Naive B cell (primary cell): ENCODE data around the gene TUB. TPM values are rescaled to one million over a fixed set of nuclear protein-coding genes. Genes with fewer than 3 reads are reported as not detected.

Experiments used
- ATAC-seq, 2 donors: fragments of 150-1000 bp; cut with Tn5 transposase; 2 replicates each; pipeline ENCODE4 v1.10.0; 2021; ENCODE audit warnings: low read depth in 2 of 2, mild to moderate bottlenecking in 2 of 2, moderate library complexity in 2 of 2
- DNase-seq: peaks from one replicate; pipeline ENCODE4 v3.0.0; 2022
- H3K27ac Mint-ChIP-seq, 6 donors: one replicate each; pipeline ENCODE4 v1.8.0; 2020 to 2022; ENCODE audit warnings: mild to moderate bottlenecking in 6 of 6, mixed read lengths in 6 of 6, moderate library complexity in 5 of 6, inconsistent platforms in 2 of 6
- H3K27me3 Mint-ChIP-seq, 3 donors: one replicate each; pipeline ENCODE4 v1.8.0; 2021 to 2022; ENCODE audit warnings: mixed read lengths in 3 of 3, mild to moderate bottlenecking in 1 of 3
- H3K36me3 Mint-ChIP-seq, 2 donors: one replicate each; pipeline ENCODE4 v1.8.0; 2020 to 2022; ENCODE audit warnings: mixed read lengths in 2 of 2, inconsistent platforms in 1 of 2, mild to moderate bottlenecking in 1 of 2
- H3K4me1 Mint-ChIP-seq, 3 donors: one replicate each; pipeline ENCODE4 v1.8.0; 2020 to 2022; ENCODE audit warnings: mixed read lengths in 3 of 3, inconsistent platforms in 1 of 3, mild to moderate bottlenecking in 1 of 3, moderate library complexity in 1 of 3
- H3K4me3 Mint-ChIP-seq, 8 donors: one replicate each; pipeline ENCODE4 v1.8.0; 2020 to 2022; ENCODE audit warnings: mild to moderate bottlenecking in 8 of 8, mixed read lengths in 8 of 8, moderate library complexity in 8 of 8, inconsistent platforms in 2 of 8
- H3K9me3 Mint-ChIP-seq, 7 donors: one replicate each; pipeline ENCODE4 v1.8.0; 2020 to 2022; ENCODE audit warnings: mixed read lengths in 7 of 7, mild to moderate bottlenecking in 5 of 7, inconsistent platforms in 2 of 7, moderate library complexity in 1 of 7
- polyA plus RNA-seq, 6 donors: library from polyadenylated mRNA; unstranded; fragments of 300-500 nt; fragmentation: Illumina TruSeq; gene quantifications; one replicate each; pipeline ENCODE4 v1.2.3, GENCODE V29; 2021; ENCODE audit warnings: low read depth in 6 of 6

Gene TUB
- polyA plus RNA-seq, 6 donors from 2014 or later: 0.05 to 0.12 (median 0.11) TPM; not detected in 3

- DNase-seq (no peak), ATAC-seq (no peak)
- Mint-ChIP-seq H3K36me3 (no peaks in the 10 kb centered on the region), H3K27ac (no peak overlapping the region), H3K4me3 (no peak overlapping the region), H3K27me3 (peaks cover 11 to 39% (median 19%) of the 10 kb centered on the region in 3 donors), H3K4me1 (no peaks in the 10 kb centered on the region), H3K9me3 (no peaks in the 10 kb centered on the region)
Measured at GRCh38 chr11:8058216-8058615, 22.8 kb upstream of the TUB start.

GRCh38 chr11:8059030-8059429 is 22.0 kb upstream of the TUB start:
- Mint-ChIP-seq H3K27me3 (peaks cover 11 to 38% (median 19%) of the 10 kb centered on the region in 3 donors), H3K4me3 (no peak overlapping the region), H3K4me1 (no peaks in the 10 kb centered on the region), H3K36me3 (no peaks in the 10 kb centered on the region), H3K9me3 (no peaks in the 10 kb centered on the region), H3K27ac (peak overlapping the region in 1 of 6 donors; percentile 39)
- DNase-seq (no peak), ATAC-seq (no peak)

- Mint-ChIP-seq H3K27ac (no peak overlapping the region), H3K4me1 (no peaks in the 10 kb centered on the region), H3K9me3 (no peaks in the 10 kb centered on the region), H3K36me3 (no peaks in the 10 kb centered on the region), H3K27me3 (peaks cover 6 to 33% (median 17%) of the 10 kb centered on the region in 3 donors), H3K4me3 (no peak overlapping the region)
- DNase-seq (no peak), ATAC-seq (no peak)
Measured at GRCh38 chr11:8059571-8060011, 21.4 kb upstream of the TUB start.

GRCh38 chr11:8060146-8060719 is 20.8 kb upstream of the TUB start:
- Mint-ChIP-seq H3K36me3 (no peaks in the 10 kb centered on the region), H3K4me1 (no peaks in the 10 kb centered on the region), H3K9me3 (no peaks in the 10 kb centered on the region), H3K27me3 (peaks cover 7 to 26% (median 10%) of the 10 kb centered on the region in 3 donors), H3K27ac (no peak overlapping the region), H3K4me3 (no peak overlapping the region)
- DNase-seq (no peak), ATAC-seq (no peak)

- ATAC-seq (no peak), DNase-seq (no peak)
- Mint-ChIP-seq H3K4me1 (no peaks in the 10 kb centered on the region), H3K4me3 (no peak overlapping the region), H3K36me3 (no peaks in the 10 kb centered on the region), H3K27ac (no peak overlapping the region), H3K27me3 (peaks cover 6 to 25% (median 10%) of the 10 kb centered on the region in 3 donors), H3K9me3 (no peaks in the 10 kb centered on the region)
Measured at GRCh38 chr11:8060801-8061554, 20.0 kb upstream of the TUB start.

GRCh38 chr11:8061555-8062428 is 19.2 kb upstream of the TUB start:
- ATAC-seq (no peak), DNase-seq (no peak)
- no peaks in the 10 kb centered on the region for H3K9me3 Mint-ChIP-seq
- H3K27me3 Mint-ChIP-seq: peaks cover 5 to 30% (median 6%) of the 10 kb centered on the region in 3 donors
- H3K36me3 Mint-ChIP-seq: no peaks in the 10 kb centered on the region
- no peaks in the 10 kb centered on the region for H3K4me1 Mint-ChIP-seq
- peak overlapping the region in 1 of 6 donors; percentile 19 for H3K27ac Mint-ChIP-seq
- H3K4me3 Mint-ChIP-seq: no peak overlapping the region

GRCh38 chr11:8062781-8063257 is 18.2 kb upstream of the TUB start:
- no peak overlapping the region for H3K4me3 Mint-ChIP-seq
- ATAC-seq: no peak
- no peak for DNase-seq
- no peaks in the 10 kb centered on the region for H3K9me3 Mint-ChIP-seq
- H3K27ac Mint-ChIP-seq: no peak overlapping the region
- no peaks in the 10 kb centered on the region for H3K36me3 Mint-ChIP-seq
- H3K27me3 Mint-ChIP-seq: peaks cover 5 to 40% (median 10%) of the 10 kb centered on the region in 3 donors
- H3K4me1 Mint-ChIP-seq: no peaks in the 10 kb centered on the region

GRCh38 chr11:8063324-8063723 is 17.7 kb upstream of the TUB start:
- ATAC-seq (no peak), DNase-seq (no peak)
- Mint-ChIP-seq H3K27ac (no peak overlapping the region), H3K27me3 (peaks cover 7 to 45% (median 13%) of the 10 kb centered on the region in 3 donors), H3K9me3 (no peaks in the 10 kb centered on the region), H3K36me3 (no peaks in the 10 kb centered on the region), H3K4me3 (no peak overlapping the region), H3K4me1 (no peaks in the 10 kb centered on the region)

- H3K4me3 Mint-ChIP-seq: no peak overlapping the region
- DNase-seq (no peak), ATAC-seq (no peak)
- H3K9me3 Mint-ChIP-seq: no peaks in the 10 kb centered on the region
- H3K27me3 Mint-ChIP-seq: peaks cover 11 to 52% (median 20%) of the 10 kb centered on the region in 3 donors
- H3K36me3 Mint-ChIP-seq: no peaks in the 10 kb centered on the region
- no peaks in the 10 kb centered on the region for H3K4me1 Mint-ChIP-seq
- H3K27ac Mint-ChIP-seq: peak overlapping the region in 2 of 6 donors; percentile 4 to 59
Measured at GRCh38 chr11:8065031-8065430, 16.0 kb upstream of the TUB start.

- H3K36me3 Mint-ChIP-seq: no peaks in the 10 kb centered on the region
- peaks cover 11 to 55% (median 20%) of the 10 kb centered on the region in 3 donors for H3K27me3 Mint-ChIP-seq
- ATAC-seq (no peak), DNase-seq (no peak)
- H3K4me1 Mint-ChIP-seq: peaks cover 0 to 7% (median 0%) of the 10 kb centered on the region in 3 donors
- H3K9me3 Mint-ChIP-seq: no peaks in the 10 kb centered on the region
- H3K4me3 Mint-ChIP-seq: no peak overlapping the region
- peak overlapping the region in 1 of 6 donors; percentile 83 for H3K27ac Mint-ChIP-seq
Measured at GRCh38 chr11:8066036-8066910, 14.7 kb upstream of the TUB start.

- ATAC-seq: no peak
- no peaks in the 10 kb centered on the region for H3K36me3 Mint-ChIP-seq
- H3K27ac Mint-ChIP-seq: no peak overlapping the region
- peaks cover 0 to 7% (median 0%) of the 10 kb centered on the region in 3 donors for H3K4me1 Mint-ChIP-seq
- no peak for DNase-seq
- H3K4me3 Mint-ChIP-seq: no peak overlapping the region
- no peaks in the 10 kb centered on the region for H3K9me3 Mint-ChIP-seq
- H3K27me3 Mint-ChIP-seq: peaks cover 11 to 56% (median 21%) of the 10 kb centered on the region in 3 donors
Measured at GRCh38 chr11:8066911-8067455, 14.0 kb upstream of the TUB start.

- peaks cover 11 to 55% (median 20%) of the 10 kb centered on the region in 3 donors for H3K27me3 Mint-ChIP-seq
- H3K9me3 Mint-ChIP-seq: no peaks in the 10 kb centered on the region
Measured at GRCh38 chr11:8067567-8067928, 13.5 kb upstream of the TUB start.

More at GRCh38 chr11:8067567-8067928, 13.5 kb upstream of the TUB start:
- no peak for ATAC-seq
- DNase-seq: no peak
- H3K27ac Mint-ChIP-seq: no peak overlapping the region
- no peaks in the 10 kb centered on the region for H3K36me3 Mint-ChIP-seq
- peaks cover 0 to 7% (median 0%) of the 10 kb centered on the region in 3 donors for H3K4me1 Mint-ChIP-seq
- H3K4me3 Mint-ChIP-seq: peak overlapping the region in 1 of 8 donors; percentile 3
